A673 (cell line): ENCODE measurements around the gene MEOX2. TPM values are rescaled to one million over a fixed set of nuclear protein-coding genes. Genes with fewer than 3 reads are reported as not detected.

Experiments used
- BruUV-seq: library from RNA; stranded (reverse); fragments of 400-500 nt; replicated peaks from 2 replicates; lab custom pipeline; 2021; lab: Mats Ljungman, UMichigan
- CTCF ChIA-PET: fragments of 300-600 bp; sonication (Branson Sonifier 250); formaldehyde crosslinking; loops from one replicate; lab custom pipeline; 2022; ENCODE audit warnings: antibody characterized with exemption; lab: Charles Lee
- POLR2A ChIA-PET: fragments of 300-600 bp; sonication (Branson Sonifier 250); formaldehyde crosslinking; loops from one replicate; lab custom pipeline; 2022; ENCODE audit warnings: antibody characterized with exemption; ENCODE audit not compliant: low non-redundant PET; lab: Charles Lee
- DNase-seq: peaks from one replicate; pipeline ENCODE4 v3.0.0-alpha.2; 2015; ENCODE audit warnings: low spot score
- H3K27ac ChIP-seq: fragments of 200-600 bp; sonication (generic); 2 replicates; pipeline ENCODE4 v1.5.1; 2016; ENCODE audit warnings: mixed run types, low read depth, mild to moderate bottlenecking, mixed read lengths, antibody characterized with exemption, low read length; ENCODE audit not compliant: poor library complexity, severe bottlenecking
- H3K27me3 ChIP-seq: fragments of 200-600 bp; sonication (generic); replicated peaks from 2 replicates; pipeline ENCODE4 v1.6.1; 2017; ENCODE audit warnings: mixed run types, low read depth, mild to moderate bottlenecking, mixed read lengths, antibody characterized with exemption, low read length; ENCODE audit not compliant: insufficient read depth, poor library complexity
- H3K36me3 ChIP-seq: fragments of 200-600 bp; sonication (generic); 2 replicates; pipeline ENCODE4 v1.6.1; 2016; ENCODE audit warnings: mixed run types, mild to moderate bottlenecking, mixed read lengths, antibody characterized with exemption, low read length; ENCODE audit not compliant: insufficient read depth, poor library complexity, severe bottlenecking
- H3K4me1 ChIP-seq: fragments of 200-600 bp; sonication (generic); 2 replicates; pipeline ENCODE4 v1.6.1; 2017; ENCODE audit warnings: mixed run types, mild to moderate bottlenecking, mixed read lengths, antibody characterized with exemption, low read length; ENCODE audit not compliant: insufficient read depth, poor library complexity, severe bottlenecking
- H3K4me3 ChIP-seq: fragments of 200-600 bp; sonication (generic); 2 replicates; pipeline ENCODE4 v1.5.1; 2016; ENCODE audit warnings: low read depth, mixed run types, mild to moderate bottlenecking, mixed read lengths, low read length; ENCODE audit not compliant: poor library complexity, severe bottlenecking
- H3K9me3 ChIP-seq: fragments of 200-600 bp; sonication (generic); 2 replicates; pipeline ENCODE4 v1.6.1; 2016; ENCODE audit warnings: mixed run types, low read depth, mild to moderate bottlenecking, mixed read lengths, antibody characterized with exemption, low read length; ENCODE audit not compliant: poor library complexity, severe bottlenecking
- CTCF ChIP-seq: fragments of 300-800, 200-600 bp; sonication (generic); conservative IDR thresholded peaks from 2 replicates; pipeline ENCODE4 v1.5.1; 2017; ENCODE audit warnings: low read depth, mild to moderate bottlenecking, antibody characterized with exemption, low read length, moderate library complexity, mixed read lengths
- EZH2 ChIP-seq: fragments of 200-600 bp; sonication (generic); IDR thresholded peaks from 2 replicates; pipeline ENCODE4 v1.6.1; 2017; ENCODE audit warnings: borderline replicate concordance, low read depth, mild to moderate bottlenecking, mixed read lengths, antibody characterized with exemption, low read length; ENCODE audit not compliant: poor library complexity, severe bottlenecking
- intact Hi-C: fragments of 100-400 bp; cut with micrococcal nuclease; formaldehyde crosslinking; loops from one replicate; pipeline ENCODE4 v1.10.0; 2022; ENCODE audit not compliant: unreplicated experiment
- total RNA-seq: library from RNA; stranded (reverse); gene quantifications from 2 replicates; pipeline ENCODE4 v1.2.3, GENCODE V29; 2021

MEOX2 gene
- total RNA-seq, 1 experiment from 2014 or later = not detected

- peak overlapping the region; percentile 12 for H3K4me3 ChIP-seq
- ChIA-PET POLR2A (interaction anchor here (0.6 kb wide), 1 partner anchor 770 kb away, joined by 3 read pairs; no protein-coding TSS in a partner anchor), CTCF (no interaction called here)
- intact Hi-C loops = no loop called here
- BruUV-seq = no TSS peak
- peaks cover 100% of the 10 kb centered on the region for H3K27me3 ChIP-seq
- TF ChIP-seq EZH2 (peak; percentile 96), CTCF (no peak)
- no peaks in the 10 kb centered on the region for H3K9me3 ChIP-seq
- H3K4me1 ChIP-seq = peaks cover 6% of the 10 kb centered on the region
- H3K36me3 ChIP-seq = no peaks in the 10 kb centered on the region
- no peak overlapping the region for H3K27ac ChIP-seq
- peak; percentile 16 for DNase-seq
Measured at GRCh38 chr7:15685358-15686294, 857 bp downstream of the MEOX2 start.

GRCh38 chr7:15684871-15685270 is 1.6 kb downstream of the MEOX2 start:
- no TSS peak for BruUV-seq
- Histone ChIP-seq H3K27me3 (peaks cover 100% of the 10 kb centered on the region), H3K27ac (no peak overlapping the region), H3K36me3 (no peaks in the 10 kb centered on the region), H3K9me3 (no peaks in the 10 kb centered on the region), H3K4me1 (peaks cover 6% of the 10 kb centered on the region), H3K4me3 (no peak overlapping the region)
- ChIA-PET CTCF (no interaction called here), POLR2A (interaction anchor here (0.6 kb wide), 1 partner anchor 771 kb away, joined by 3 read pairs; no protein-coding TSS in a partner anchor)
- no peak for TF ChIP-seq EZH2
- no peak for TF ChIP-seq CTCF
- peak; percentile 4 for DNase-seq
- intact Hi-C loops = no loop called here

- no peaks in the 10 kb centered on the region for H3K9me3 ChIP-seq
- no peak overlapping the region for H3K27ac ChIP-seq
- H3K4me3 ChIP-seq = no peak overlapping the region
- intact Hi-C loops = no loop called here
- TF ChIP-seq CTCF (no peak), EZH2 (no peak)
- no TSS peak for BruUV-seq
- no peak for DNase-seq
- no peaks in the 10 kb centered on the region for H3K36me3 ChIP-seq
- H3K27me3 ChIP-seq = peaks cover 99% of the 10 kb centered on the region
- peaks cover 6% of the 10 kb centered on the region for H3K4me1 ChIP-seq
- CTCF ChIA-PET = no interaction called here
- POLR2A ChIA-PET = no interaction called here
Measured at GRCh38 chr7:15684111-15684800, 2.2 kb downstream of the MEOX2 start.
